ACHN (cell line): ENCODE data around the gene LRRC56.

Experiments used
- DNase-seq: peaks from one replicate; pipeline ENCODE4 v3.0.0-alpha.2; 2015
- in situ Hi-C: cut with HindIII; loops from 2 replicates; pipeline ENCODE4 v1.10.0; 2017; ENCODE audit warnings: low sequenced_read_pairs, low pct_ligation_motif_present, low pct_unique_long_range_greater_than_20kb

The LRRC56 gene

GRCh38 chr11:536841-537621 lies at the start of gene LRRC56:
LRRC56 (plus strand) TSS chr11:537527; CDS start chr11:540685, 3,158 bp downstream.
- in situ Hi-C loops: no loop called here
- no peak for DNase-seq

DNA sequence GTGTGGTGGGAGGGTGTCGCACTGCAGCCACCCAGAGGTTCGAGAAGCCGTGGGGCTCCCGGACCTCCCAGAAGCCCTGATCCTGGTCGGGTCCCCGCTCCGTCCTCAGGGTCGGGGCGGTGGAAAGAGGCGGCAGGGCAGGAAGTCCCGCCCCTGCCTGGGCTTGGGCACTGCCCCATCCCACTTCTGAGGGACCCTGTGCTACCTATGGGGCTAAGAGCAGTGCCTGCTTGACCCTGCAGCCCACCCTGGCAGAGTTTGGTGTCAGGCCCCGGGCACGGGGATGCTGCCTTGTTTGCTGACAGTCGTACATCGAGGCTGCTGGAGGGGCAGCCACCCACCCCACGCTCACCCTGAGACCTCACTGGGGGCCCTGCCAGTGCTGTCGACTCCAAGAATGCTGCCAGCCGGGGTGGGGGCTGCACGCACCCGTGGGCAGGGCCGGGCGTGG lies 49.7 kb upstream of the LRRC56 start:
- DNase-seq: no peak
- in situ Hi-C loops: no loop called here

DNA sequence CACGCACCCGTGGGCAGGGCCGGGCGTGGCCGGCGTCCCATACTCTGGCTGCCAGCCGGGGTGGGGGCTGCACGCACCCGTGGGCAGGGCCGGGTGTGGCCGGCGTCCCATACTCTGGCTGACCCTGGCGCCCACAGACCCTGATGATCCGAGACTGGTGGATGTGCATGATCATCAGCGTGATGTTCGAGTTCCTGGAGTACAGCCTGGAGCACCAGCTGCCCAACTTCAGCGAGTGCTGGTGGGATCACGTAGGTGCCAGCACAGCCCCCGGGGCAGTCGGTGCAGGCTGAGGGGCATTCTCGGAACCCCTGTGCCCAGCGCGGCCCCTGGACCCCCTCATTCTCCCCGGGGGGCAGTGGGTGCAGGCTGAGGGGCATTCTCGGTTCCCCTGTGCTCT lies 49.3 kb upstream of the LRRC56 start:
- in situ Hi-C loops: no loop called here
- no peak for DNase-seq

GRCh38 chr11:488579-488978 lies 48.7 kb upstream of the LRRC56 start:
- in situ Hi-C loops: no loop called here

DNA sequence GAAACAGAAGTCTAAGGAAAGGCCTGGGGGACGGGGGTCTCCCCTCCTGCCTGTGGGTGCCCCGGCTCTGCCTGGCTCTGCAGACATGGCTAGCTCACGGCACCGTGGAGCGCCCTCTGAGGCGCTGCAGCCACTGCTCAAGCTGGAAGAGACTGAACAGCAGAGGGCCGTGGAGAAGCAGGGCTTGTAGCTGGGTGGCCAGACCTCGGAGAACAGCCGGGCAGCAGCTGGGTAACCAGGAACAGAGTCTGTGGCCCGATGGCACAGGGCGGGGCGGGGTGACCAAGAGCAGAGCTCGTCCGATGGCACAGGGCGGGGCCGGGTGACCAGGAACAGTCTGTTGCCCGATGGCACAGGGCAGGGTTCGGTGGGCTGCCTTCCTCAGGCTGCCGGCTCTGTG lies 48.3 kb upstream of the LRRC56 start:
- no peak for DNase-seq
- in situ Hi-C loops: no loop called here

More at GRCh38 chr11:488579-488978, 48.7 kb upstream of the LRRC56 start:
- DNase-seq: no peak

GRCh38 chr11:489610-490185 lies 47.6 kb upstream of the LRRC56 start:
- DNase-seq: no peak
- in situ Hi-C loops: no loop called here

DNA sequence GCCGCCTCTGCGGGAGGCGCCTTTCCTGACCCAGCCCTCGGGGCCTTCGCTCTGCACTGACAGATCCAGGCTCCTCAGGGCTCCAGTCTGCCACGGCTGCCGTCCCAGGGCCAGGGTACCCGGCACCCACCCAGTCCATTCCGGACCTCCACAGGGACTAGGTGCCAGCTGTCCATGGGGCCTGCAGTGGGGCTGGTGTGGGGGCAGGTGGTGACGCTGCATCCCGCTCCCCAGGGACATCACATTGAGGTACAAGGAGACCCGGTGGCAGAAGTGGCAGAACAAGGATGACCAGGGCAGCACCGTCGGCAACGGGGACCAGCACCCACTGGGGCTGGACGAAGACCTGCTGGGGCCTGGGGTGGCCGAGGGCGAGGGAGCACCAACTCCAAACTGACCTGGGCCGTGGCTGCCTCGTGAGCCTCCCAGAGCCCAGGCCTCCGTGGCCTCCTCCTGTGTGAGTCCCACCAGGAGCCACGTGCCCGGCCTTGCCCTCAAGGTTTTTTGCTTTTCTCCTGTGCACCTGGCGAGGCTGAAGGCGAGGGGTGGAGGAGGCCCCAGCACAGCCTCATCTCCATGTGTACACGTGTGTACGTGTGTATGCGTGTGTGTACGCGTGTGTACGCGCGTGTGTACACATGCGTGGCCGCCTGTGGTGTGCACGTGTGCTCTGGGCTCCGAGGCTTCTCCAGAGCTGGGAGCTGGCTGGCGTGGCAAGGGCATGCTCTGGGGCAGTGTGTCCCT lies 47.0 kb upstream of the LRRC56 start:
- DNase-seq: no peak
- in situ Hi-C loops: no loop called here

GRCh38 chr11:490930-491260 lies 46.4 kb upstream of the LRRC56 start:
- in situ Hi-C loops: no loop called here
- no peak for DNase-seq

GRCh38 chr11:491358-491757 lies 46.0 kb upstream of the LRRC56 start:
- DNase-seq: no peak
- in situ Hi-C loops: no loop called here

- no peak for DNase-seq
- in situ Hi-C loops: no loop called here
Observed at GRCh38 chr11:492427-493226, 44.7 kb upstream of the LRRC56 start.

GRCh38 chr11:494761-495536 lies 42.4 kb upstream of the LRRC56 start:
- DNase-seq: no peak
- in situ Hi-C loops: no loop called here

DNA sequence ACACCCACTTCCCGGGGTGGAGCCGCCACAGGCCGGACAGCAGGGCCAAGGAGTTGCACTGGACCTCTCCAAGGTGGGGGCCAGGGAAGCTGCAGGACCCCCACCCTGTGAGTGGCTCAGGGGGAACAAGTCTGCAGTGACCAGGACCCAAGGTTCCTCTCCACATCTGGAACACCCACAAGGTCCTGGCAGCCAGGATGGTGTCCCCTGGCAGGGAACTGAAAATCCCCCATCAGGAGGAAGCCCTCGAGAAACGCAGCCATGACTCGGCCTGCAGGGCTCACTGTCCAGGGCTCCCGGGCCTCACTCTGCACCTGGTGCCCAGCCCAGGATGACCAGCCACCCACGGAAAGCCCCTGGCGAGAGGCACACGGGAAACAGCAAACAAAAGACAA lies 41.8 kb upstream of the LRRC56 start:
- in situ Hi-C loops: no loop called here

DNA sequence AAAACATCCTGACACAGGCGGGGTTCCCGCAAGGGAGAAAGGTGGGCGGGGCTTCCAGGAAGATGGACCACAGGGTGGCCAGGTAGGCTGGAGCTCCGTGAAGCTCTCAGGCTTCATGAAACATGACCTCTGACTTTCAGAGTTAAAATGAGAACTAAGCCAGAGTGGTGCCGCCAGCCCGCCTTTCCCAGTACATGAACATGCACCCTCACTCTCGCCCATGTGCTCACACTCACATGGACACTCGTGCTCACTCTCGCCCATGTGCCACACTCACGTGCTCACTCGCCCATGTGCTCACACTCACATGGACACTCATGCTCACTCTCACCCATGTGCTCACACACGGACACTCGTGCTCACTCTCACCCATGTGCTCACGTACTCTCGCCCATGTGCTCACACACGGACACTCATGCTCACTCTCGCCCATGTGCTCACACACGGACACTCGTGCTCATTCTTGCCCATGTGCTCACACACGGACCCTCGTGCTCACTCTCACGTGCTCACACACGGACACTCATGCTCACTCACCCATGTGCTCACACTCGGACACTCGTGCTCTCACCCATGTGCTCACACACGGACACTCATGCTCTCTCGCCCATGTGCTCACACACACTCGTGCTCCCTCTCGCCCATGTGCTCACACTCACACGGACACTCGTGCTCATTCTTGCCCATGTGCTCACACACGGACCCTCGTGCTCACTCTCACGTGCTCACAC lies 40.3 kb upstream of the LRRC56 start:
- no peak for DNase-seq
- in situ Hi-C loops: no loop called here

More for the DNA sequence above, 41.8 kb upstream of the LRRC56 start:
- DNase-seq: no peak

GRCh38 chr11:497565-498296 lies 39.6 kb upstream of the LRRC56 start:
- in situ Hi-C loops: no loop called here
- DNase-seq: no peak

DNA sequence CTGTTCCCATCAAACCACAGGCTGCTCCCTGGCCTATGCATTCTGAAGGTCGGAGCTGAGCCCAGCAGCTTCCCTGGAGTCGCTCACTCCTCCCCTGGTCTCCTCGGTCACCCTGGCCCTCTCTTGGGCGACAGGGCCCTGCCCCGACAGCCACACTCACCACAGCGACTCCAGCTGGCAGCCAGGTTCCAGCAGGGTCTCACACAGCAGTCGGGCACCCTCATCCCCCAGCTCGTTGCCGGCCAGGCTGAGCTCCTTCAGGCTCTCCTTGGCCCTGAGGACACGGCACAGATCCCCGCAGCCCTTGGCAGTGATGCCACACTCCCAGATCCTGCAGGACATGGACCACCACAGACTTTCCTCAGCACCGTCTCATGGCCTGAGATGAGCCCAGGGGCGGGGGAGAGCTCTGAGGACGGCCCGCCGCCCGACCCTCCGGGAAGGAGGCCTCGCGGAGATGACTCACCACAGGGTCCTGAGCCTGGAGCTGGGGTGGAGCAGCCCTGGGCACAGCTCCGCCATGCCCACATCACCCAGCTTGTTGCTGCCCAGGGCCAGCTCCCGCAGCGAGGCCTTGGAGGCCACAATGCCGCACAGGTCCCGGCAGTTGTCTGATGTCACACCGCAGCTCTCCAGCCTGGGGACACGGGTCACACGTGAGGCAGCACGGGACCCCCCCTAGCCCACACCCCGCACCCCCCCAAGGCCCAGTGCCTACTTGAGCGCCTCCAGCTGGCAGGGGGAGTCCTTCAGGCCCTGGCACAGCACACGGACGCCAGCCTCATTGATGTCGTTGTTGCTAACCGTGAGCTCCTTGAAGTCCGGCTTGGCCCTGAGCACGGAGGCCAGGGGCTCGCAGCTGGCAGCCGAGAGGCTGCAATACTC lies 38.8 kb upstream of the LRRC56 start:
- in situ Hi-C loops: no loop called here
- DNase-seq: no peak
